H1 (cell line): ENCODE results near the gene CCBE1. TPM values are rescaled to one million over a fixed set of nuclear protein-coding genes. Genes with fewer than 3 reads are reported as not detected.

ENCODE experiments used
- CTCF ChIA-PET: fragments of 300-600 bp; sonication (Branson Sonifier 250); formaldehyde crosslinking; loops from one replicate; lab custom pipeline; 2021; ENCODE audit not compliant: partially characterized antibody; lab: Charles Lee
- POLR2A ChIA-PET: fragments of 300-600 bp; sonication (Branson Sonifier 250); formaldehyde crosslinking; loops from one replicate; lab custom pipeline; 2021; ENCODE audit warnings: inconsistent platforms; ENCODE audit not compliant: partially characterized antibody; lab: Charles Lee
- DNase-seq, 2 experiments: peaks; one replicate each; pipeline versions ENCODE4 v3.0.0 to v3.0.0-alpha.2; 2010 to 2022; ENCODE audit warnings: low spot score in 2 of 2, low read depth in 1 of 2, mixed read lengths in 1 of 2
- FAIRE-seq: peaks from 2 replicates; lab custom pipeline; 2011; peaks lifted over from hg19 to GRCh38; lab: Jason Lieb, UNC
- H2AFZ ChIP-seq: 2 replicates; pipeline ENCODE4 v1.8.1; 2012; ENCODE audit warnings: low read length, inconsistent platforms
- H2AK5ac ChIP-seq: 2 replicates; pipeline ENCODE4 v1.6.1; 2013; ENCODE audit warnings: low read depth, low read length
- H2BK120ac ChIP-seq: replicated peaks from 2 replicates; pipeline ENCODE3; 2013; ENCODE audit warnings: low read depth, low read length, inconsistent platforms
- H2BK12ac ChIP-seq: 2 replicates; pipeline ENCODE4 v1.6.1; 2013; ENCODE audit warnings: low read depth, low read length
- H2BK15ac ChIP-seq: 2 replicates; pipeline ENCODE4 v1.6.1; 2013; ENCODE audit warnings: low read length
- H2BK20ac ChIP-seq: 2 replicates; pipeline ENCODE4 v1.6.1; 2013; ENCODE audit warnings: low read length
- H2BK5ac ChIP-seq: 2 replicates; pipeline ENCODE4 v1.6.1; 2013; ENCODE audit warnings: low read depth, low read length
- H3K14ac ChIP-seq: 2 replicates; pipeline ENCODE4 v1.6.1; 2013; ENCODE audit warnings: inconsistent platforms; ENCODE audit not compliant: insufficient read length
- H3K18ac ChIP-seq: 2 replicates; pipeline ENCODE4 v1.6.1; 2013; ENCODE audit warnings: low read length; ENCODE audit errors: extremely low read depth
- H3K23ac ChIP-seq: 2 replicates; pipeline ENCODE4 v1.6.1; 2013; ENCODE audit warnings: inconsistent platforms; ENCODE audit not compliant: insufficient read length
- H3K23me2 ChIP-seq: 2 replicates; pipeline ENCODE4 v1.6.1; 2013; ENCODE audit warnings: low read depth, low read length
- H3K27ac ChIP-seq: 2 replicates; pipeline ENCODE4 v1.6.1; 2011; ENCODE audit warnings: low read depth, low read length, inconsistent platforms
- H3K27me3 ChIP-seq, 4 experiments: replicated peaks in 1 of 4; 1 replicate in 1 of 4; 2 replicates in 3 of 4; pipeline versions ENCODE4 v1.6.1 to v1.8.1; 2011 to 2013; ENCODE audit warnings: low read length in 3 of 4, mild to moderate bottlenecking in 3 of 4, inconsistent platforms in 2 of 4, mixed read lengths in 2 of 4, moderate library complexity in 1 of 4; ENCODE audit not compliant: control insufficient read depth in 3 of 4, insufficient read depth in 3 of 4; ENCODE audit errors: extremely low read depth in 1 of 4
- H3K36me3 ChIP-seq, 4 experiments: 2 replicates each; pipeline versions ENCODE4 v1.6.1 to v1.8.1; 2011 to 2013; ENCODE audit warnings: mild to moderate bottlenecking in 4 of 4, low read length in 3 of 4, moderate library complexity in 2 of 4, control low read depth in 1 of 4, inconsistent platforms in 1 of 4; ENCODE audit not compliant: insufficient read depth in 4 of 4, control insufficient read depth in 2 of 4
- H3K4ac ChIP-seq: replicated peaks from 2 replicates; pipeline ENCODE3; 2013; ENCODE audit warnings: low read length, low read depth, mixed read lengths, inconsistent platforms; ENCODE audit not compliant: insufficient read length
- H3K4me1 ChIP-seq, 4 experiments: replicated peaks in 1 of 4; 1 replicate in 1 of 4; 2 replicates in 3 of 4; pipeline versions ENCODE4 v1.6.1 to v1.8.1; 2011 to 2013; ENCODE audit warnings: low read length in 3 of 4, inconsistent platforms in 2 of 4, mixed read lengths in 1 of 4; ENCODE audit not compliant: insufficient read depth in 4 of 4, control insufficient read depth in 3 of 4
- H3K4me2 ChIP-seq, 2 experiments: 2 replicates each; pipeline versions ENCODE4 v1.6.1 to v1.8.1; 2011 to 2013; ENCODE audit warnings: low read depth in 2 of 2, low read length in 2 of 2, control low read depth in 1 of 2, inconsistent platforms in 1 of 2, mild to moderate bottlenecking in 1 of 2; ENCODE audit not compliant: insufficient read depth in 1 of 2
- H3K4me3 ChIP-seq, 4 experiments: fragments of 200-600, 300-600 bp in 1 of 4; sonication (generic), shearing (Covaris generic), sonication (Bioruptor Twin) in 1 of 4; 2 replicates each; pipeline versions ENCODE4 v1.5.1 to v1.8.1; 2011 to 2016; ENCODE audit warnings: low read length in 4 of 4, low read depth in 3 of 4, control low read depth in 2 of 4, inconsistent platforms in 2 of 4, mild to moderate bottlenecking in 2 of 4, mixed read lengths in 1 of 4, moderate library complexity in 1 of 4; ENCODE audit not compliant: insufficient read depth in 2 of 4; ENCODE audit errors: extremely low read depth in 1 of 4
- H3K56ac ChIP-seq: replicated peaks from 2 replicates; pipeline ENCODE3; 2013; ENCODE audit warnings: low read depth, mild to moderate bottlenecking, mixed read lengths, low read length, inconsistent platforms; ENCODE audit not compliant: insufficient read length
- H3K79me1 ChIP-seq: 2 replicates; pipeline ENCODE4 v1.6.1; 2013; ENCODE audit warnings: low read depth, low read length, control low read depth
- H3K79me2 ChIP-seq, 2 experiments: 2 replicates each; pipeline versions ENCODE4 v1.6.1 to v1.8.1; 2012 to 2013; ENCODE audit warnings: low read length in 2 of 2, mild to moderate bottlenecking in 2 of 2, inconsistent platforms in 1 of 2; ENCODE audit not compliant: insufficient read depth in 2 of 2, control insufficient read depth in 1 of 2
- H3K9ac ChIP-seq, 4 experiments: replicated peaks in 1 of 4; 1 replicate in 1 of 4; 2 replicates in 3 of 4; pipeline versions ENCODE4 v1.6.1 to v1.8.1; 2011 to 2013; ENCODE audit warnings: low read depth in 3 of 4, low read length in 3 of 4, control low read depth in 2 of 4, mild to moderate bottlenecking in 2 of 4, moderate library complexity in 2 of 4, inconsistent platforms in 1 of 4; ENCODE audit errors: extremely low read depth in 1 of 4
- H3K9me3 ChIP-seq, 2 experiments: 2 replicates each; pipeline versions ENCODE4 v1.6.1 to v1.8.1; 2012 to 2013; ENCODE audit warnings: mild to moderate bottlenecking in 2 of 2, moderate library complexity in 2 of 2, control low read depth in 1 of 2, inconsistent platforms in 1 of 2, low read depth in 1 of 2, low read length in 1 of 2, mixed read lengths in 1 of 2; ENCODE audit not compliant: insufficient read depth in 2 of 2
- H4K20me1 ChIP-seq, 2 experiments: replicated peaks in 1 of 2; 2 replicates each; pipeline versions ENCODE3 to v1.8.1; 2011 to 2013; ENCODE audit warnings: inconsistent platforms in 2 of 2, low read length in 2 of 2, mild to moderate bottlenecking in 1 of 2; ENCODE audit not compliant: insufficient read depth in 2 of 2, control insufficient read depth in 1 of 2
- H4K5ac ChIP-seq: 2 replicates; pipeline ENCODE4 v1.6.1; 2013; ENCODE audit warnings: low read length, low read depth, mixed read lengths, inconsistent platforms; ENCODE audit not compliant: insufficient read length
- H4K8ac ChIP-seq: 2 replicates; pipeline ENCODE4 v1.8.0; 2013; ENCODE audit warnings: mild to moderate bottlenecking, moderate library complexity, low read length, inconsistent platforms; ENCODE audit not compliant: insufficient read depth; ENCODE audit errors: extremely low read depth
- H4K91ac ChIP-seq: replicated peaks from 2 replicates; pipeline ENCODE3; 2013; ENCODE audit warnings: low read length, mixed read lengths, inconsistent platforms; ENCODE audit not compliant: insufficient read length
- GABPA ChIP-seq: IDR thresholded peaks from 2 replicates; pipeline ENCODE4 v1.6.1; 2011; ENCODE audit warnings: mild to moderate bottlenecking, low read length, moderate library complexity, borderline replicate concordance; ENCODE audit not compliant: insufficient read depth
- HDAC2 ChIP-seq, 2 experiments: fragments of 300-600 bp in 1 of 2; sonication (generic) in 1 of 2; IDR thresholded peaks; 2 replicates each; pipeline ENCODE4 v1.6.1; 2011 to 2012; ENCODE audit warnings: low read depth in 2 of 2, low read length in 2 of 2, mild to moderate bottlenecking in 2 of 2, moderate library complexity in 2 of 2, borderline replicate concordance in 1 of 2, inconsistent platforms in 1 of 2
- KDM5A ChIP-seq: fragments of 200-600 bp; IDR thresholded peaks from 2 replicates; pipeline ENCODE4 v1.7.1; 2012; ENCODE audit warnings: mild to moderate bottlenecking, low read length, inconsistent platforms, mixed read lengths
- MAFK ChIP-seq: IDR thresholded peaks from 2 replicates; pipeline ENCODE4 v1.6.1; 2012; ENCODE audit warnings: low read depth, mild to moderate bottlenecking, improper control_type of control experiment, low read length
- PHF8 ChIP-seq: fragments of 200-600 bp; sonication (generic); conservative IDR thresholded peaks from 2 replicates; pipeline ENCODE4 v1.7.1; 2012; ENCODE audit warnings: low read depth, mild to moderate bottlenecking, inconsistent platforms, low read length, moderate library complexity
- POLR2AphosphoS5 ChIP-seq: IDR thresholded peaks from 2 replicates; pipeline ENCODE4 v1.6.1; 2011; ENCODE audit warnings: low read depth, low read length
- RFX5 ChIP-seq: IDR thresholded peaks from 2 replicates; pipeline ENCODE4 v1.6.1; 2011; ENCODE audit warnings: low read depth, low read length, improper control_type of control experiment, borderline replicate concordance
- SIRT6 ChIP-seq: IDR thresholded peaks from one replicate; pipeline ENCODE4 v1.7.1; 2012; ENCODE audit warnings: low read length, inconsistent platforms
- WGBS, 2 experiments: shearing (Covaris generic) in 1 of 2; methylation state at CpG; one replicate each; pipeline versions ENCODE4 v1.1.6 to v1.1.7; 2013 to 2015; ENCODE audit warnings: low lambda C conversion rate in 2 of 2, mixed read lengths in 2 of 2, inconsistent platforms in 1 of 2, low coverage in 1 of 2, missing lambda C conversion rate in 1 of 2; ENCODE audit not compliant: insufficient replicate concordance in 2 of 2, insufficient coverage in 1 of 2, insufficient read length in 1 of 2; ENCODE audit errors: extremely low coverage in 1 of 2, missing lambda C conversion rate in 1 of 2; 5-methylcytosine and 5-hydroxymethylcytosine counted together
- polyA plus RNA-seq, 7 experiments: library from polyadenylated mRNA; depleted of rRNA in 3 of 7; stranded (reverse) in 5 of 7; unstranded in 2 of 7; fragments of >200 nt in 5 of 7; fragments of 200-250 nt in 2 of 7; gene quantifications; 1 replicate in 5 of 7; 2 replicates in 1 of 7; 4 replicates in 1 of 7; pipeline versions ENCODE4 v1.2.1 to v1.2.3, GENCODE V29; 2011 to 2013; ENCODE audit warnings: missing spikeins in 2 of 7, mixed read lengths in 2 of 7
- total RNA-seq: library from RNA; stranded (reverse); fragmentation: NEBNext Ultra II Directional; extraction: Animal tissue kit (Norgen Biotek cat#: 25700); gene quantifications from 2 replicates; pipeline ENCODE4 v1.2.1, GENCODE V29; 2021

Gene CCBE1
- total and polyA plus RNA-seq, 2 of the 8 experiments (the other 6 are each of a cell fraction or from before 2014, with no cell fraction given), result 2.1 to 2.6 TPM

DNA sequence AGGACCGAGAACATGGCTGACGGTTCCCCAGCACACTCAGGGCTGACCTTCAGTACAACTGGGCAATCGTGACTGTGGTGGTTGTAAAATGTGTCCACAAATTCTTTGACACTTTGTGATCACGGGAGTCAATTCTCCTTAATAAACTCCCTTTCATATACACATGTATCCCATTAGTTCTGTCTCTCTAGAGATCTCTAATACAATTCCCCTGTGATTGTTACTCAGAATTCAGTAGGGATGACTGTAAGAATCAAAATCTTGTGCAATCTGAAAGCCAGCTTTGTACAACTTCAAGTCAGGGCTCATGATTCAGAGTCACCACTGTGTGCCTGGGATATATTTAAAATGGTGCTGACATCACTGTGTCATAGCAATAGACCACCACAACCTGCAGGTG is 248.7 kb downstream of the CCBE1 start:
- Histone ChIP-seq H3K27ac (no peak overlapping the region), H2BK5ac (no peak overlapping the region), H3K9ac (no peak overlapping the region), H3K14ac (no peak overlapping the region), H3K4me3 (no peak overlapping the region), H2AFZ (no peak overlapping the region), H3K27me3 (no peaks in the 10 kb centered on the region), H2AK5ac (no peak overlapping the region), H3K23ac (no peak overlapping the region), H4K20me1 (no peaks in the 10 kb centered on the region), H2BK12ac (no peak overlapping the region), H4K5ac (no peak overlapping the region), H4K91ac (no peak overlapping the region), H3K4me2 (no peak overlapping the region), H3K18ac (no peak overlapping the region), H2BK15ac (no peak overlapping the region), H3K56ac (no peak overlapping the region), H3K9me3 (no peaks in the 10 kb centered on the region), H2BK20ac (no peak overlapping the region), H3K79me2 (no peaks in the 10 kb centered on the region), H3K4ac (no peak overlapping the region), H3K23me2 (no peaks in the 10 kb centered on the region), H3K36me3 (no peaks in the 10 kb centered on the region), H4K8ac (no peak overlapping the region), H2BK120ac (no peak overlapping the region), H3K4me1 (peaks cover 0 to 5% (median 1%) of the 10 kb centered on the region in 4 experiments; a peak in 2 of 7 replicates), H3K79me1 (no peaks in the 10 kb centered on the region)
- DNase-seq, result no peak
- 91% methylated on average over 4 of the region's 4 CpGs; no CpG with 5 or more reads in 1 of the 2 experiments for WGBS, 2 experiments
- ChIA-PET POLR2A (no interaction called here), CTCF (interaction anchor here (2.0 to 6.0 kb wide), 2 partner anchors 10 to 140 kb away, joined by 4 to 40 read pairs; no protein-coding TSS in a partner anchor)
- FAIRE-seq, result no peak
- no peak for TF ChIP-seq MAFK
- no peak for TF ChIP-seq HDAC2 (IDR thresholded peaks at IDR 0.05; ENCODE audit: borderline replicate concordance in 1 of 2, low read depth in 2 of 2, low read length in 2 of 2)
- no peak for TF ChIP-seq RFX5
- TF ChIP-seq KDM5A, result no peak
- no peak for TF ChIP-seq POLR2AphosphoS5
- TF ChIP-seq GABPA, result no peak
- TF ChIP-seq PHF8, result no peak
- no peak for TF ChIP-seq SIRT6
